ENCODE measurements around the gene GCN1.

GRCh38 chr12:120125792-120126634 is 68.5 kb downstream of the GCN1 start:
- TF ChIP-seq, protein P1, sequence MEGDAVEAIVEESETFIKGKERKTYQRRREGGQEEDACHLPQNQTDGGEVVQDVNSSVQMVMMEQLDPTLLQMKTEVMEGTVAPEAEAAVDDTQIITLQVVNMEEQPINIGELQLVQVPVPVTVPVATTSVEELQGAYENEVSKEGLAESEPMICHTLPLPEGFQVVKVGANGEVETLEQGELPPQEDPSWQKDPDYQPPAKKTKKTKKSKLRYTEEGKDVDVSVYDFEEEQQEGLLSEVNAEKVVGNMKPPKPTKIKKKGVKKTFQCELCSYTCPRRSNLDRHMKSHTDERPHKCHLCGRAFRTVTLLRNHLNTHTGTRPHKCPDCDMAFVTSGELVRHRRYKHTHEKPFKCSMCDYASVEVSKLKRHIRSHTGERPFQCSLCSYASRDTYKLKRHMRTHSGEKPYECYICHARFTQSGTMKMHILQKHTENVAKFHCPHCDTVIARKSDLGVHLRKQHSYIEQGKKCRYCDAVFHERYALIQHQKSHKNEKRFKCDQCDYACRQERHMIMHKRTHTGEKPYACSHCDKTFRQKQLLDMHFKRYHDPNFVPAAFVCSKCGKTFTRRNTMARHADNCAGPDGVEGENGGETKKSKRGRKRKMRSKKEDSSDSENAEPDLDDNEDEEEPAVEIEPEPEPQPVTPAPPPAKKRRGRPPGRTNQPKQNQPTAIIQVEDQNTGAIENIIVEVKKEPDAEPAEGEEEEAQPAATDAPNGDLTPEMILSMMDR (IDR thresholded peaks at IDR 0.05): no peak
- TF ChIP-seq, protein P2, sequence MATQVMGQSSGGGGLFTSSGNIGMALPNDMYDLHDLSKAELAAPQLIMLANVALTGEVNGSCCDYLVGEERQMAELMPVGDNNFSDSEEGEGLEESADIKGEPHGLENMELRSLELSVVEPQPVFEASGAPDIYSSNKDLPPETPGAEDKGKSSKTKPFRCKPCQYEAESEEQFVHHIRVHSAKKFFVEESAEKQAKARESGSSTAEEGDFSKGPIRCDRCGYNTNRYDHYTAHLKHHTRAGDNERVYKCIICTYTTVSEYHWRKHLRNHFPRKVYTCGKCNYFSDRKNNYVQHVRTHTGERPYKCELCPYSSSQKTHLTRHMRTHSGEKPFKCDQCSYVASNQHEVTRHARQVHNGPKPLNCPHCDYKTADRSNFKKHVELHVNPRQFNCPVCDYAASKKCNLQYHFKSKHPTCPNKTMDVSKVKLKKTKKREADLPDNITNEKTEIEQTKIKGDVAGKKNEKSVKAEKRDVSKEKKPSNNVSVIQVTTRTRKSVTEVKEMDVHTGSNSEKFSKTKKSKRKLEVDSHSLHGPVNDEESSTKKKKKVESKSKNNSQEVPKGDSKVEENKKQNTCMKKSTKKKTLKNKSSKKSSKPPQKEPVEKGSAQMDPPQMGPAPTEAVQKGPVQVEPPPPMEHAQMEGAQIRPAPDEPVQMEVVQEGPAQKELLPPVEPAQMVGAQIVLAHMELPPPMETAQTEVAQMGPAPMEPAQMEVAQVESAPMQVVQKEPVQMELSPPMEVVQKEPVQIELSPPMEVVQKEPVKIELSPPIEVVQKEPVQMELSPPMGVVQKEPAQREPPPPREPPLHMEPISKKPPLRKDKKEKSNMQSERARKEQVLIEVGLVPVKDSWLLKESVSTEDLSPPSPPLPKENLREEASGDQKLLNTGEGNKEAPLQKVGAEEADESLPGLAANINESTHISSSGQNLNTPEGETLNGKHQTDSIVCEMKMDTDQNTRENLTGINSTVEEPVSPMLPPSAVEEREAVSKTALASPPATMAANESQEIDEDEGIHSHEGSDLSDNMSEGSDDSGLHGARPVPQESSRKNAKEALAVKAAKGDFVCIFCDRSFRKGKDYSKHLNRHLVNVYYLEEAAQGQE (IDR thresholded peaks at IDR 0.05): no peak
- TF ChIP-seq HES2 (IDR thresholded peaks at IDR 0.05): no peak
- no peak for TF ChIP-seq POLR2A (IDR thresholded peaks at IDR 0.05; ENCODE audit: low read length)
- TF ChIP-seq MYC (IDR thresholded peaks at IDR 0.05; ENCODE audit: borderline replicate concordance, low read length): no peak
